ENCODE data around the gene NEO1. TPM values are rescaled to one million over a fixed set of nuclear protein-coding genes. Genes with fewer than 3 reads are reported as not detected.

The NEO1 gene
- total RNA-seq, 1 experiment from 2014 or later: 16.1 TPM

- DNase-seq (ENCODE audit: low read depth): no peak
Measured at GRCh38 chr15:73028831-73029451, 23.3 kb upstream of the NEO1 start.

GRCh38 chr15:73030122-73030679 is 22.1 kb upstream of the NEO1 start:
- DNase-seq (ENCODE audit: low read depth): no peak

GRCh38 chr15:73031648-73032047 is 20.6 kb upstream of the NEO1 start:
- DNase-seq (ENCODE audit: low read depth): no peak

- no peak for DNase-seq (ENCODE audit: low read depth)
Measured at GRCh38 chr15:73033611-73034010, 18.7 kb upstream of the NEO1 start.

GRCh38 chr15:73034221-73034620 is 18.0 kb upstream of the NEO1 start:
- no peak for DNase-seq (ENCODE audit: low read depth)

- DNase-seq (ENCODE audit: low read depth): no peak
Measured at GRCh38 chr15:73035221-73035620, 17.0 kb upstream of the NEO1 start.

GRCh38 chr15:73038220-73038619 is 14.0 kb upstream of the NEO1 start:
- no peak for DNase-seq (ENCODE audit: low read depth)

- DNase-seq (ENCODE audit: low read depth): no peak
Measured at GRCh38 chr15:73046073-73046472, 6.2 kb upstream of the NEO1 start.

- DNase-seq (ENCODE audit: low read depth): no peak
Measured at GRCh38 chr15:73047882-73048281, 4.4 kb upstream of the NEO1 start.

- DNase-seq (ENCODE audit: low read depth): no peak
Measured at GRCh38 chr15:73048624-73049295, 3.5 kb upstream of the NEO1 start.

GRCh38 chr15:73049564-73050215 is 2.6 kb upstream of the NEO1 start:
- DNase-seq (ENCODE audit: low read depth): no peak

GRCh38 chr15:73050561-73051295 is 1.5 kb upstream of the NEO1 start:
- no peak for DNase-seq (ENCODE audit: low read depth)

- DNase-seq (ENCODE audit: low read depth): no peak
Measured at GRCh38 chr15:73051391-73051806, 864 bp upstream of the NEO1 start.

GRCh38 chr15:73052653-73053397 is 562 bp downstream of the NEO1 start:
- DNase-seq (ENCODE audit: low read depth): peak; percentile 33

GRCh38 chr15:73053398-73053723 is 1.1 kb downstream of the NEO1 start:
- DNase-seq (ENCODE audit: low read depth): no peak

- DNase-seq (ENCODE audit: low read depth): no peak
Measured at GRCh38 chr15:73054417-73054953, 2.2 kb downstream of the NEO1 start.

- no peak for DNase-seq (ENCODE audit: low read depth)
Measured at GRCh38 chr15:73056460-73056859, 4.2 kb downstream of the NEO1 start.

GRCh38 chr15:73058437-73058836 is 6.2 kb downstream of the NEO1 start:
- DNase-seq (ENCODE audit: low read depth): no peak

GRCh38 chr15:73065114-73065513 is 12.9 kb downstream of the NEO1 start:
- no peak for DNase-seq (ENCODE audit: low read depth)

- no peak for DNase-seq (ENCODE audit: low read depth)
Measured at GRCh38 chr15:73069109-73069508, 16.8 kb downstream of the NEO1 start.

GRCh38 chr15:73072894-73073293 is 20.6 kb downstream of the NEO1 start:
- no peak for DNase-seq (ENCODE audit: low read depth)
